Large intestine (tissue), 3 donors: ENCODE measurements around the gene GPM6B. TPM values are rescaled to one million over a fixed set of nuclear protein-coding genes. Genes with fewer than 3 reads are reported as not detected.

ENCODE experiments used
- DNase-seq, 2 donors: peaks; one replicate each; pipeline versions ENCODE4 v3.0.0 to v3.0.0-alpha.2; 2013
- H3K27ac ChIP-seq: one replicate; pipeline ENCODE4 v1.5.1; 2013; ENCODE audit warnings: low read length
- H3K27me3 ChIP-seq: 2 replicates; pipeline ENCODE4 v1.6.1; 2013; ENCODE audit warnings: low read length; ENCODE audit not compliant: control insufficient read depth, insufficient read depth
- H3K36me3 ChIP-seq: 2 replicates; pipeline ENCODE4 v1.6.1; 2013; ENCODE audit warnings: low read length; ENCODE audit not compliant: control insufficient read depth, insufficient read depth
- H3K4me1 ChIP-seq: one replicate; pipeline ENCODE4 v1.6.1; 2013; ENCODE audit warnings: low read length; ENCODE audit not compliant: control insufficient read depth, insufficient read depth
- H3K4me3 ChIP-seq: one replicate; pipeline ENCODE4 v1.5.1; 2013; ENCODE audit warnings: low read length
- H3K9me3 ChIP-seq: one replicate; pipeline ENCODE4 v1.6.1; 2013; ENCODE audit warnings: mild to moderate bottlenecking, low read depth, low read length, moderate library complexity; ENCODE audit not compliant: control insufficient read depth
- WGBS: methylation state at CpG from one replicate; pipeline ENCODE4 v1.1.5; 2013; ENCODE audit warnings: low lambda C conversion rate; ENCODE audit not compliant: insufficient coverage; 5-methylcytosine and 5-hydroxymethylcytosine counted together
- polyA plus RNA-seq: library from polyadenylated mRNA; unstranded; fragments of 120-200 nt; gene quantifications from one replicate; pipeline ENCODE4 v1.2.1, GENCODE V29; 2013

The GPM6B gene
- polyA plus RNA-seq, 1 donor = 11.5 TPM

- WGBS = no CpG with 5 or more reads among the region's 4 CpGs
- no peak for DNase-seq
- H3K4me1 ChIP-seq = no peaks in the 10 kb centered on the region
Measured at GRCh38 chrX:13797512-13797911, 19.4 kb downstream of the GPM6B start.

GRCh38 chrX:13794417-13794816 is 22.5 kb downstream of the GPM6B start:
- Histone ChIP-seq H3K27me3 (no peaks in the 10 kb centered on the region), H3K9me3 (no peaks in the 10 kb centered on the region), H3K4me3 (no peak overlapping the region), H3K4me1 (no peaks in the 10 kb centered on the region), H3K36me3 (no peaks in the 10 kb centered on the region), H3K27ac (no peak overlapping the region)
- 100% methylated on average over 1 of the region's 10 CpGs for WGBS
- DNase-seq = no peak

More at GRCh38 chrX:13797512-13797911, 19.4 kb downstream of the GPM6B start:
- Histone ChIP-seq H3K27me3 (no peaks in the 10 kb centered on the region), H3K27ac (no peak overlapping the region), H3K36me3 (no peaks in the 10 kb centered on the region), H3K4me3 (no peak overlapping the region), H3K9me3 (no peaks in the 10 kb centered on the region)

GRCh38 chrX:13793897-13794296 is 23.0 kb downstream of the GPM6B start:
- WGBS = no CpG with 5 or more reads among the region's 2 CpGs
- H3K4me3 ChIP-seq = no peak overlapping the region
- DNase-seq = no peak
- H3K27me3 ChIP-seq = no peaks in the 10 kb centered on the region
- H3K27ac ChIP-seq = no peak overlapping the region
- H3K36me3 ChIP-seq = no peaks in the 10 kb centered on the region
- no peaks in the 10 kb centered on the region for H3K4me1 ChIP-seq
- no peaks in the 10 kb centered on the region for H3K9me3 ChIP-seq

- no peaks in the 10 kb centered on the region for H3K4me1 ChIP-seq
- no peaks in the 10 kb centered on the region for H3K36me3 ChIP-seq
- H3K27ac ChIP-seq = no peak overlapping the region
- H3K9me3 ChIP-seq = no peaks in the 10 kb centered on the region
- DNase-seq = no peak
- H3K27me3 ChIP-seq = no peaks in the 10 kb centered on the region
- no peak overlapping the region for H3K4me3 ChIP-seq
- WGBS = no CpG with 5 or more reads among the region's 2 CpGs
Measured at GRCh38 chrX:13791559-13791958, 25.3 kb downstream of the GPM6B start.

- no peaks in the 10 kb centered on the region for H3K27me3 ChIP-seq
- H3K4me1 ChIP-seq = no peaks in the 10 kb centered on the region
- no peak overlapping the region for H3K4me3 ChIP-seq
- no peaks in the 10 kb centered on the region for H3K36me3 ChIP-seq
- no peak for DNase-seq
- no peak overlapping the region for H3K27ac ChIP-seq
- no CpG with 5 or more reads among the region's 2 CpGs for WGBS
- no peaks in the 10 kb centered on the region for H3K9me3 ChIP-seq
Measured at GRCh38 chrX:13791145-13791544, 25.7 kb downstream of the GPM6B start.

GRCh38 chrX:13790206-13791131 is 26.4 kb downstream of the GPM6B start:
- no CpG with 5 or more reads among the region's 6 CpGs for WGBS
- H3K27me3 ChIP-seq = no peaks in the 10 kb centered on the region
- H3K36me3 ChIP-seq = no peaks in the 10 kb centered on the region
- H3K27ac ChIP-seq = no peak overlapping the region
- H3K4me1 ChIP-seq = no peaks in the 10 kb centered on the region
- no peaks in the 10 kb centered on the region for H3K9me3 ChIP-seq
- no peak overlapping the region for H3K4me3 ChIP-seq
- no peak for DNase-seq

GRCh38 chrX:13786048-13786447 is 30.8 kb downstream of the GPM6B start:
- no peaks in the 10 kb centered on the region for H3K9me3 ChIP-seq
- no CpG with 5 or more reads among the region's 8 CpGs for WGBS

GRCh38 chrX:13780868-13781427 is 35.9 kb downstream of the GPM6B start:
- no peak for DNase-seq
- WGBS = no CpG with 5 or more reads among the region's 7 CpGs
- Histone ChIP-seq H3K4me3 (no peak overlapping the region), H3K4me1 (no peaks in the 10 kb centered on the region), H3K27me3 (no peaks in the 10 kb centered on the region), H3K9me3 (no peaks in the 10 kb centered on the region), H3K36me3 (peaks cover 2% of the 10 kb centered on the region), H3K27ac (no peak overlapping the region)

More at GRCh38 chrX:13786048-13786447, 30.8 kb downstream of the GPM6B start:
- no peak overlapping the region for H3K27ac ChIP-seq
- H3K4me3 ChIP-seq = no peak overlapping the region
- no peaks in the 10 kb centered on the region for H3K27me3 ChIP-seq
- no peak for DNase-seq
- no peaks in the 10 kb centered on the region for H3K36me3 ChIP-seq
- H3K4me1 ChIP-seq = no peaks in the 10 kb centered on the region

GRCh38 chrX:13778916-13779315 is 38.0 kb downstream of the GPM6B start:
- H3K27me3 ChIP-seq = no peaks in the 10 kb centered on the region
- peaks cover 16% of the 10 kb centered on the region for H3K36me3 ChIP-seq
- H3K4me3 ChIP-seq = no peak overlapping the region
- DNase-seq = no peak
- no CpG with 5 or more reads among the region's 2 CpGs for WGBS
- no peaks in the 10 kb centered on the region for H3K9me3 ChIP-seq
- H3K27ac ChIP-seq = no peak overlapping the region
- no peaks in the 10 kb centered on the region for H3K4me1 ChIP-seq

GRCh38 chrX:13776387-13776786 is 40.5 kb downstream of the GPM6B start:
- H3K9me3 ChIP-seq = no peaks in the 10 kb centered on the region
- DNase-seq = no peak
- no CpG with 5 or more reads among the region's 4 CpGs for WGBS
- peaks cover 18% of the 10 kb centered on the region for H3K36me3 ChIP-seq
- no peak overlapping the region for H3K4me3 ChIP-seq
- no peaks in the 10 kb centered on the region for H3K4me1 ChIP-seq
- H3K27ac ChIP-seq = no peak overlapping the region
- H3K27me3 ChIP-seq = no peaks in the 10 kb centered on the region
